IMR-90 (cell line): ENCODE results near the gene CLCN6. TPM values are rescaled to one million over a fixed set of nuclear protein-coding genes. Genes with fewer than 3 reads are reported as not detected.

Source experiments
- ATAC-seq: fragments of 200-7000 bp; cut with Tn5 transposase; 2 replicates; pipeline ENCODE4 v1.9.1; 2020; ENCODE audit warnings: low read depth, mild to moderate bottlenecking, moderate library complexity
- BruUV-seq: library from RNA; stranded (reverse); fragments of 400-500 nt; replicated peaks from 2 replicates; lab custom pipeline; 2021; lab: Mats Ljungman, UMichigan
- CTCF ChIA-PET: fragments of 300-600 bp; formaldehyde crosslinking; extraction: SDS; loops from one replicate; lab custom pipeline; 2021; ENCODE audit warnings: antibody characterized with exemption; lab: Yijun Ruan, JAX
- POLR2A ChIA-PET: fragments of 300-600 bp; sonication (Branson Sonifier 250); formaldehyde crosslinking; loops from one replicate; lab custom pipeline; 2022; ENCODE audit warnings: antibody characterized with exemption; ENCODE audit not compliant: unreplicated experiment; lab: Charles Lee
- DNase-seq: peaks from one replicate; pipeline ENCODE4 v3.0.0; 2013
- H2AFZ ChIP-seq: replicated peaks from 2 replicates; pipeline ENCODE3; 2013; ENCODE audit warnings: low read length, mild to moderate bottlenecking; ENCODE audit not compliant: poor library complexity
- H2AK5ac ChIP-seq: 2 replicates; pipeline ENCODE4 v1.6.1; 2013; ENCODE audit warnings: low read depth, low read length, inconsistent platforms
- H2AK9ac ChIP-seq: replicated peaks from 2 replicates; pipeline ENCODE3; 2013; ENCODE audit warnings: mild to moderate bottlenecking, low read depth, low read length, moderate library complexity; ENCODE audit not compliant: poor library complexity
- H2BK120ac ChIP-seq: 2 replicates; pipeline ENCODE4 v1.6.1; 2013; ENCODE audit warnings: low read depth, low read length, inconsistent platforms
- H2BK15ac ChIP-seq: 3 replicates; pipeline ENCODE4 v1.6.1; 2013; ENCODE audit warnings: low read depth, low read length, inconsistent platforms
- H2BK20ac ChIP-seq: 2 replicates; pipeline ENCODE4 v1.6.1; 2013; ENCODE audit warnings: low read depth, mild to moderate bottlenecking, inconsistent platforms, low read length, moderate library complexity
- H2BK5ac ChIP-seq: 2 replicates; pipeline ENCODE4 v1.6.1; 2013; ENCODE audit warnings: mild to moderate bottlenecking, low read depth, low read length, inconsistent platforms; ENCODE audit not compliant: poor library complexity, severe bottlenecking
- H3K14ac ChIP-seq: replicated peaks from 2 replicates; pipeline ENCODE4 v1.6.1; 2013; ENCODE audit warnings: low read depth, low read length, inconsistent platforms
- H3K18ac ChIP-seq: 2 replicates; pipeline ENCODE4 v1.6.1; 2013; ENCODE audit warnings: low read depth, low read length, control low read depth
- H3K23ac ChIP-seq: 2 replicates; pipeline ENCODE4 v1.6.1; 2013; ENCODE audit warnings: low read depth, low read length, inconsistent platforms
- H3K27ac ChIP-seq: 2 replicates; pipeline ENCODE4 v1.5.1; 2013; ENCODE audit warnings: mild to moderate bottlenecking, control low read depth, low read length; ENCODE audit not compliant: insufficient read depth
- H3K27me3 ChIP-seq: 2 replicates; pipeline ENCODE4 v1.6.1; 2013; ENCODE audit warnings: low read length; ENCODE audit not compliant: control insufficient read depth, insufficient read depth
- H3K36me3 ChIP-seq: 2 replicates; pipeline ENCODE4 v1.6.1; 2013; ENCODE audit warnings: low read length, mixed read lengths; ENCODE audit not compliant: control insufficient read depth, insufficient read depth
- H3K4ac ChIP-seq: 2 replicates; pipeline ENCODE4 v1.6.1; 2013; ENCODE audit warnings: low read depth, low read length, inconsistent platforms
- H3K4me1 ChIP-seq: 2 replicates; pipeline ENCODE4 v1.6.1; 2013; ENCODE audit warnings: low read length, mixed read lengths; ENCODE audit not compliant: control insufficient read depth, insufficient read depth
- H3K4me2 ChIP-seq: 2 replicates; pipeline ENCODE4 v1.6.1; 2013; ENCODE audit warnings: low read depth, mild to moderate bottlenecking, control low read depth, low read length, moderate library complexity
- H3K4me3 ChIP-seq: 2 replicates; pipeline ENCODE4 v1.5.1; 2013; ENCODE audit warnings: low read depth, mild to moderate bottlenecking, control low read depth, low read length, moderate library complexity; ENCODE audit not compliant: insufficient read depth
- H3K56ac ChIP-seq: 2 replicates; pipeline ENCODE4 v1.6.1; 2013; ENCODE audit warnings: low read length, inconsistent platforms; ENCODE audit not compliant: insufficient read depth; ENCODE audit errors: extremely low read depth
- H3K79me1 ChIP-seq, 2 experiments: 2 replicates each; pipeline ENCODE4 v1.6.1; 2013; ENCODE audit warnings: low read length in 2 of 2, inconsistent platforms in 1 of 2, low read depth in 1 of 2
- H3K9ac ChIP-seq: 2 replicates; pipeline ENCODE4 v1.6.1; 2013; ENCODE audit warnings: low read depth, low read length, control low read depth
- H3K9me1 ChIP-seq: 2 replicates; pipeline ENCODE4 v1.6.1; 2013; ENCODE audit warnings: low read length, inconsistent platforms; ENCODE audit not compliant: insufficient read depth
- H3K9me3 ChIP-seq: 2 replicates; pipeline ENCODE4 v1.6.1; 2013; ENCODE audit warnings: low read length; ENCODE audit not compliant: control insufficient read depth, insufficient read depth
- H4K20me1 ChIP-seq: 2 replicates; pipeline ENCODE4 v1.6.1; 2013; ENCODE audit warnings: low read length, inconsistent platforms; ENCODE audit not compliant: insufficient read depth
- H4K5ac ChIP-seq: 2 replicates; pipeline ENCODE4 v1.6.1; 2013; ENCODE audit warnings: mild to moderate bottlenecking, low read depth, low read length, control low read depth
- H4K8ac ChIP-seq, 2 experiments: 2 replicates each; pipeline ENCODE4 v1.6.1; 2013; ENCODE audit warnings: low read depth in 2 of 2, low read length in 2 of 2, control low read depth in 1 of 2, inconsistent platforms in 1 of 2
- H4K91ac ChIP-seq: 2 replicates; pipeline ENCODE4 v1.6.1; 2013; ENCODE audit warnings: low read depth, low read length, inconsistent platforms; ENCODE audit not compliant: insufficient read depth
- BHLHE40 ChIP-seq: fragments of 150-350 bp; IDR thresholded peaks from 2 replicates; pipeline ENCODE4 v1.6.1; 2016; ENCODE audit warnings: mild to moderate bottlenecking, low read depth, low read length
- CEBPB ChIP-seq: IDR thresholded peaks from 2 replicates; pipeline ENCODE4 v1.6.1; 2012; ENCODE audit warnings: low read depth, low read length, improper control_type of control experiment
- CHD1 ChIP-seq: IDR thresholded peaks from 2 replicates; pipeline ENCODE4 v1.6.1; 2012; ENCODE audit warnings: low read depth, low read length, improper control_type of control experiment
- FOS ChIP-seq: fragments of 150-350 bp; IDR thresholded peaks from 2 replicates; pipeline ENCODE4 v1.6.1; 2016; ENCODE audit warnings: low read depth, low read length
- MAFK ChIP-seq: IDR thresholded peaks from 2 replicates; pipeline ENCODE4 v1.6.1; 2012; ENCODE audit warnings: low read depth, low read length, improper control_type of control experiment
- MAZ ChIP-seq: IDR thresholded peaks from 2 replicates; pipeline ENCODE4 v1.6.1; 2012; ENCODE audit warnings: low read depth, mild to moderate bottlenecking, low read length, improper control_type of control experiment, moderate library complexity, borderline replicate concordance
- MXI1 ChIP-seq: IDR thresholded peaks from 2 replicates; pipeline ENCODE4 v1.6.1; 2012; ENCODE audit warnings: low read depth, mild to moderate bottlenecking, low read length, moderate library complexity, borderline replicate concordance
- NFE2L2 ChIP-seq: fragments of 150-350 bp; IDR thresholded peaks from 2 replicates; pipeline ENCODE4 v1.6.1; 2016; ENCODE audit warnings: low read depth, mild to moderate bottlenecking, low read length
- POLR2A ChIP-seq: IDR thresholded peaks from 2 replicates; pipeline ENCODE4 v1.6.1; 2012; ENCODE audit warnings: mild to moderate bottlenecking, low read depth, low read length
- RAD21 ChIP-seq: IDR thresholded peaks from 2 replicates; pipeline ENCODE4 v1.6.1; 2012; ENCODE audit warnings: low read length, improper control_type of control experiment
- RCOR1 ChIP-seq: IDR thresholded peaks from 2 replicates; pipeline ENCODE4 v1.6.1; 2012; ENCODE audit warnings: mild to moderate bottlenecking, low read length, improper control_type of control experiment; ENCODE audit not compliant: insufficient replicate concordance
- RFX5 ChIP-seq: IDR thresholded peaks from 2 replicates; pipeline ENCODE4 v1.8.0; 2012; ENCODE audit warnings: low read depth, mild to moderate bottlenecking, low read length, moderate library complexity
- SMC3 ChIP-seq: fragments of 150-350 bp; IDR thresholded peaks from 2 replicates; pipeline ENCODE4 v1.6.1; 2016; ENCODE audit warnings: low read depth, mild to moderate bottlenecking, antibody characterized with exemption, low read length, moderate library complexity
- WGBS, 2 experiments: methylation state at CpG; one replicate each; pipeline versions ENCODE4 v1.1.5 to v1.1.7; 2013; ENCODE audit warnings: missing lambda C conversion rate in 2 of 2; ENCODE audit not compliant: insufficient read length in 1 of 2; ENCODE audit errors: extremely low coverage in 2 of 2; 5-methylcytosine and 5-hydroxymethylcytosine counted together
- dilution Hi-C: fragments of 300-500 bp; cut with HindIII; formaldehyde crosslinking; loops from one replicate; pipeline ENCODE4 v1.14.3; 2018; ENCODE audit warnings: low sequenced_read_pairs; ENCODE audit not compliant: unreplicated experiment
- in situ Hi-C: fragments of 300-500 bp; cut with MboI; formaldehyde crosslinking; loops from 3 replicates; pipeline ENCODE4 v1.14.3; 2019; ENCODE audit warnings: low sequenced_read_pairs, inconsistent platforms, mixed read lengths
- intact Hi-C: fragments of 100-400 bp; cut with micrococcal nuclease; formaldehyde crosslinking; loops from 2 replicates; pipeline ENCODE4 v1.10.0; 2022
- polyA plus RNA-seq, 3 experiments: library from polyadenylated mRNA; depleted of rRNA; stranded (reverse); fragments of >200 nt; gene quantifications; 2 replicates each; pipeline ENCODE4 v1.2.3, GENCODE V29; 2012; ENCODE audit warnings: low replicate concordance in 1 of 3
- total RNA-seq: library from RNA; depleted of rRNA; stranded (reverse); fragments of >200 nt; gene quantifications from 2 replicates; pipeline ENCODE4 v1.2.3, GENCODE V29; 2012
- TF ChIP-seq, protein P1 (sequence below): conservative IDR thresholded peaks from 2 replicates; pipeline ENCODE4 v1.5.1; 2012; ENCODE audit warnings: mild to moderate bottlenecking, low read depth, low read length, improper control_type of control experiment
- TF ChIP-seq, protein P2 (sequence below): fragments of 150-350 bp; IDR thresholded peaks from 2 replicates; pipeline ENCODE4 v1.6.1; 2016; ENCODE audit warnings: low read depth, mild to moderate bottlenecking, low read length, moderate library complexity, borderline replicate concordance
- TF ChIP-seq, protein P3 (sequence below): fragments of 150-350 bp; IDR thresholded peaks from 2 replicates; pipeline ENCODE4 v1.6.1; 2017; ENCODE audit warnings: mild to moderate bottlenecking, antibody characterized with exemption, low read length, low read depth

The CLCN6 gene
- total and polyA plus RNA-seq, 2 of the 4 experiments (the other 2 are of a cell fraction): 4.1 to 10.6 TPM

DNA sequence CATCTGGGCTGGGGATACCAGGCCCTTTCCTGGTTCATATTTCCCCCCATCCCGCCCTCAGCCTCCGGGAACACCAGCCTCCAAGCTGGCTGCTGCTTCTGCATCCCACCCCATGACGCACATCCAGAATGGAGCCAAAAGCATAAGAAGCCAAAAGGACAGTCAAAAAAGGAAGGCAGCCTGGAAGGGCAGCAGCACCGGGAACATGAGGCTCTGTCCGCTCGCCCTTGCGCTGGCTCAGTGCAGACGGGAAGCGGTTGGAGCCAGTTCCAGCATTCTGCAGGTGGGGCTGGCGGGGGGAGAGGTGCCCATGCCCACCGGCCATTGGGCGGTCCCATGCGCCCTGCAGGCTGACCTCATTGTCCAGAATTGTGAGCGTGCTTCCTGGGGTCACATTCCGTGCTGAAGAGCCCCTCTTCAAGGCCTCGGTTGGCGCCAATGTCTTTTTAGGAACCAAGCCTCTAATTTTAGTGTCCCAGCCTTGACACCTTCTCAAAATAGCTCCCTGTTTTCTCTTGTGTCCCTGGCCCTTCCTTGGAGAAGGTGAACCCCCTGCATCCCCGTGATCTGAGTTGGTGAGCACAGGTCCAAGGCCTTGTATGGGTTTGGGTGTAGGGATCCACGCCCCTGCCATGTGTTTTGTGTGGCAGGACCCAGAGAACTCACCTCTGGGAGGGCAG, 81.1 kb downstream of the CLCN6 start:
- Histone ChIP-seq H3K9ac (no peak overlapping the region), H4K20me1 (no peaks in the 10 kb centered on the region), H2BK20ac (no peak overlapping the region), H3K9me1 (no peaks in the 10 kb centered on the region), H3K79me1 (no peaks in the 10 kb centered on the region), H3K23ac (no peak overlapping the region), H2AFZ (no peak overlapping the region), H3K4me3 (no peak overlapping the region), H3K9me3 (no peaks in the 10 kb centered on the region; the same call in 1 of the 2 replicates), H3K4me2 (no peak overlapping the region), H3K4me1 (no peaks in the 10 kb centered on the region), H3K56ac (no peak overlapping the region), H2BK120ac (no peak overlapping the region), H2BK15ac (no peak overlapping the region), H4K8ac (no peak overlapping the region), H3K27me3 (peaks cover 48% of the 10 kb centered on the region), H4K91ac (no peak overlapping the region), H2BK5ac (no peak overlapping the region), H3K18ac (no peak overlapping the region), H4K5ac (no peak overlapping the region), H2AK9ac (no peak overlapping the region), H3K14ac (no peak overlapping the region), H3K4ac (no peak overlapping the region), H3K36me3 (no peaks in the 10 kb centered on the region), H3K27ac (no peak overlapping the region), H2AK5ac (no peak overlapping the region)
- ATAC-seq: no peak
- in situ Hi-C loops (no loop called here), intact Hi-C loops (no loop called here), dilution Hi-C loops (no loop called here)
- CTCF ChIA-PET: interaction anchor here (0.8 kb wide), 1 partner anchor 49 kb away, joined by 3 read pairs; no protein-coding TSS in a partner anchor
- POLR2A ChIA-PET: interaction anchor here (1.2 kb wide), 1 partner anchor 21 kb away, joined by 3 read pairs; no protein-coding TSS in a partner anchor
- no TSS peak for BruUV-seq
- no peak for TF ChIP-seq MAZ
- TF ChIP-seq MXI1: no peak
- TF ChIP-seq, protein P1, sequence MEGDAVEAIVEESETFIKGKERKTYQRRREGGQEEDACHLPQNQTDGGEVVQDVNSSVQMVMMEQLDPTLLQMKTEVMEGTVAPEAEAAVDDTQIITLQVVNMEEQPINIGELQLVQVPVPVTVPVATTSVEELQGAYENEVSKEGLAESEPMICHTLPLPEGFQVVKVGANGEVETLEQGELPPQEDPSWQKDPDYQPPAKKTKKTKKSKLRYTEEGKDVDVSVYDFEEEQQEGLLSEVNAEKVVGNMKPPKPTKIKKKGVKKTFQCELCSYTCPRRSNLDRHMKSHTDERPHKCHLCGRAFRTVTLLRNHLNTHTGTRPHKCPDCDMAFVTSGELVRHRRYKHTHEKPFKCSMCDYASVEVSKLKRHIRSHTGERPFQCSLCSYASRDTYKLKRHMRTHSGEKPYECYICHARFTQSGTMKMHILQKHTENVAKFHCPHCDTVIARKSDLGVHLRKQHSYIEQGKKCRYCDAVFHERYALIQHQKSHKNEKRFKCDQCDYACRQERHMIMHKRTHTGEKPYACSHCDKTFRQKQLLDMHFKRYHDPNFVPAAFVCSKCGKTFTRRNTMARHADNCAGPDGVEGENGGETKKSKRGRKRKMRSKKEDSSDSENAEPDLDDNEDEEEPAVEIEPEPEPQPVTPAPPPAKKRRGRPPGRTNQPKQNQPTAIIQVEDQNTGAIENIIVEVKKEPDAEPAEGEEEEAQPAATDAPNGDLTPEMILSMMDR: no peak
- no peak for TF ChIP-seq POLR2A
- TF ChIP-seq MAFK: no peak
- no peak for TF ChIP-seq NFE2L2
- TF ChIP-seq, protein P2, sequence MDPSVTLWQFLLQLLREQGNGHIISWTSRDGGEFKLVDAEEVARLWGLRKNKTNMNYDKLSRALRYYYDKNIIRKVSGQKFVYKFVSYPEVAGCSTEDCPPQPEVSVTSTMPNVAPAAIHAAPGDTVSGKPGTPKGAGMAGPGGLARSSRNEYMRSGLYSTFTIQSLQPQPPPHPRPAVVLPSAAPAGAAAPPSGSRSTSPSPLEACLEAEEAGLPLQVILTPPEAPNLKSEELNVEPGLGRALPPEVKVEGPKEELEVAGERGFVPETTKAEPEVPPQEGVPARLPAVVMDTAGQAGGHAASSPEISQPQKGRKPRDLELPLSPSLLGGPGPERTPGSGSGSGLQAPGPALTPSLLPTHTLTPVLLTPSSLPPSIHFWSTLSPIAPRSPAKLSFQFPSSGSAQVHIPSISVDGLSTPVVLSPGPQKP: no peak
- no peak for TF ChIP-seq FOS
- no peak for TF ChIP-seq CHD1
- TF ChIP-seq RAD21: no peak
- TF ChIP-seq CEBPB: no peak
- TF ChIP-seq BHLHE40: no peak
- TF ChIP-seq RFX5: no peak
- no peak for TF ChIP-seq RCOR1
- TF ChIP-seq SMC3: no peak
- TF ChIP-seq, protein P3, sequence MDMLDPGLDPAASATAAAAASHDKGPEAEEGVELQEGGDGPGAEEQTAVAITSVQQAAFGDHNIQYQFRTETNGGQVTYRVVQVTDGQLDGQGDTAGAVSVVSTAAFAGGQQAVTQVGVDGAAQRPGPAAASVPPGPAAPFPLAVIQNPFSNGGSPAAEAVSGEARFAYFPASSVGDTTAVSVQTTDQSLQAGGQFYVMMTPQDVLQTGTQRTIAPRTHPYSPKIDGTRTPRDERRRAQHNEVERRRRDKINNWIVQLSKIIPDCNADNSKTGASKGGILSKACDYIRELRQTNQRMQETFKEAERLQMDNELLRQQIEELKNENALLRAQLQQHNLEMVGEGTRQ: no peak
- 78% methylated on average over 9 of the region's 19 CpGs; no CpG with 5 or more reads in 1 of the 2 experiments for WGBS, 2 experiments
- DNase-seq: no peak
